ENCODE measurements around the gene RAB19. TPM values are rescaled to one million over a fixed set of nuclear protein-coding genes. Genes with fewer than 3 reads are reported as not detected.

Gene RAB19
- total RNA-seq, 1 donor from 2014 or later = 3.1 TPM

DNA sequence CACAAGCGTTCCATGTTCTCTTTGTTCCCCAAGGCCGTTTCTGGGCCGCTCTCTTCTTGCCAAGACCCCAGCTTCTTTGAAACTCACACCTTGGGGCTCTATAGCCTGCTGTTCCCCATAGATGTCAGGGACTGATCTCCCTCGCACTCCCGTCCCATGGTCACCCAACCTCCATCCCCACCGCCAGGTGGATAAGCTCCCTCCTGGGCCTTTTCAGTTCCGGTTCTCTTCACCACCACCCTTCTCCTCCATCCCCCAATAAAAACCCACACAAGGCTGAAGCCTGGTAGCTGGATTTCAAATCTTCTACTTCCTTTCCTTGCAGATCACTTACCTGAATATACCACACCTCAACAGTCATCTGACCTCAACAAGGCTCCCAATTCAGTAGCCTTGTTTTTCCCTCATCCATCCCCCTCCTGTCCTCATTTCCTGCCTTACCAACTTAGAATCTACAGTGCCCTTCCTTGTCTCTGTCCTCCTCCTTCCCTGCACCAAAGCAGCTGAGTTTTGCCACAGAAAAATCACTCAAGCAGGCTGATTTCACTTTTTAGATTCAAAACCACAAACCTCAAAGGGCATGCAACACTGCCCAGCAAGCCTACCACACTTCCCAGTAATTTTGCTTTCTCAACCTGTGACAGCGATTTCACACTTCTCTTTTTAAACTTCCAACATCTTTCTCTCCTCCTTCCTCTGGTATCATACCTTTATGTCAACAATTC is 13.2 kb upstream of the RAB19 start:
- H3K4me2 ChIP-seq = no peak overlapping the region
- H3K36me3 Mint-ChIP-seq = no peaks in the 10 kb centered on the region
- no peak for TF ChIP-seq EZH2phosphoT487 (IDR thresholded peaks at IDR 0.05)
- TF ChIP-seq, protein P1, sequence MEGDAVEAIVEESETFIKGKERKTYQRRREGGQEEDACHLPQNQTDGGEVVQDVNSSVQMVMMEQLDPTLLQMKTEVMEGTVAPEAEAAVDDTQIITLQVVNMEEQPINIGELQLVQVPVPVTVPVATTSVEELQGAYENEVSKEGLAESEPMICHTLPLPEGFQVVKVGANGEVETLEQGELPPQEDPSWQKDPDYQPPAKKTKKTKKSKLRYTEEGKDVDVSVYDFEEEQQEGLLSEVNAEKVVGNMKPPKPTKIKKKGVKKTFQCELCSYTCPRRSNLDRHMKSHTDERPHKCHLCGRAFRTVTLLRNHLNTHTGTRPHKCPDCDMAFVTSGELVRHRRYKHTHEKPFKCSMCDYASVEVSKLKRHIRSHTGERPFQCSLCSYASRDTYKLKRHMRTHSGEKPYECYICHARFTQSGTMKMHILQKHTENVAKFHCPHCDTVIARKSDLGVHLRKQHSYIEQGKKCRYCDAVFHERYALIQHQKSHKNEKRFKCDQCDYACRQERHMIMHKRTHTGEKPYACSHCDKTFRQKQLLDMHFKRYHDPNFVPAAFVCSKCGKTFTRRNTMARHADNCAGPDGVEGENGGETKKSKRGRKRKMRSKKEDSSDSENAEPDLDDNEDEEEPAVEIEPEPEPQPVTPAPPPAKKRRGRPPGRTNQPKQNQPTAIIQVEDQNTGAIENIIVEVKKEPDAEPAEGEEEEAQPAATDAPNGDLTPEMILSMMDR (IDR thresholded peaks at IDR 0.05) = no peak
- no peak for TF ChIP-seq EZH2 (IDR thresholded peaks at IDR 0.05)
- no peak overlapping the region for H3K9ac ChIP-seq
- H3K27me3 Mint-ChIP-seq (ENCODE audit: insufficient read depth, low read depth) = no peaks in the 10 kb centered on the region
- H3K27me3 ChIP-seq = no peaks in the 10 kb centered on the region
- no peak overlapping the region for H3K4me3 ChIP-seq
- H3K9me3 ChIP-seq (ENCODE audit: low read depth) = no peaks in the 10 kb centered on the region
- no peak overlapping the region for H3K4me3 Mint-ChIP-seq
- no peak overlapping the region for H3K27ac Mint-ChIP-seq
- DNase-seq (ENCODE audit: low spot score) = no peak
- peaks cover 92% of the 10 kb centered on the region for H3K79me2 ChIP-seq (ENCODE audit: low read depth)
- H3K4me1 ChIP-seq = no peaks in the 10 kb centered on the region
- peaks cover 58% of the 10 kb centered on the region for H4K20me1 ChIP-seq (ENCODE audit: low read depth)
- H3F3A ChIP-seq (ENCODE audit: low read depth) = peaks cover 15% of the 10 kb centered on the region
- H3K36me3 ChIP-seq = no peaks in the 10 kb centered on the region
- no peaks in the 10 kb centered on the region for H3K4me1 Mint-ChIP-seq
- H2AFZ ChIP-seq (replicated peaks) = no peak overlapping the region
- H3K9me3 Mint-ChIP-seq = no peaks in the 10 kb centered on the region
- H3K27ac ChIP-seq = no peak overlapping the region

DNA sequence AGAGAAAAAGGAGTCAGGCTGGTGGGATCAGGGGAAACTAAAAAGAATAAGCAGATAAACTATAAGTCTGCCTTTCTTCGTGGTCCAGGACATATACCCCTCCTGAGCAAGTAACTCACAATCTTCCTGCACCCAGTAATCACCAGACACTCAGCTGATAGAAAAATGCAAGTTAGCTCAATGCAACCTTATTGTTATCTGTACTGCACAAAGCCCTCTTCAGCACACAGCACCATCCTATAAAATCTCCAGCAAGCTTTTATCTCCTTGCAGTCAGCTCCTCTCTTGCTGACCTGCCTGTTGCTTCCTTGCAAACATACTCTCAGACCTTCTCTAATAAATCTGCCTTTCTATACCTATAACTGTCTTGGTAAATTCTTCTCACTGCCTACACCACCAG is 12.2 kb upstream of the RAB19 start:
- H3K27ac Mint-ChIP-seq = no peak overlapping the region
- no peaks in the 10 kb centered on the region for H3K27me3 ChIP-seq
- peaks cover 57% of the 10 kb centered on the region for H4K20me1 ChIP-seq (ENCODE audit: low read depth)
- H3K4me1 ChIP-seq = no peaks in the 10 kb centered on the region
- no peak overlapping the region for H2AFZ ChIP-seq (replicated peaks)
- H3K9ac ChIP-seq = no peak overlapping the region
- H3F3A ChIP-seq (ENCODE audit: low read depth) = peaks cover 12% of the 10 kb centered on the region
- H3K9me3 ChIP-seq (ENCODE audit: low read depth) = no peaks in the 10 kb centered on the region
- no peaks in the 10 kb centered on the region for H3K27me3 Mint-ChIP-seq (ENCODE audit: insufficient read depth, low read depth)
- no peak for DNase-seq (ENCODE audit: low spot score)
- no peak overlapping the region for H3K4me3 Mint-ChIP-seq
- no peak overlapping the region for H3K4me2 ChIP-seq
- H3K27ac ChIP-seq = no peak overlapping the region
- no peaks in the 10 kb centered on the region for H3K36me3 Mint-ChIP-seq
- H3K4me1 Mint-ChIP-seq = peaks cover 2% of the 10 kb centered on the region
- no peaks in the 10 kb centered on the region for H3K9me3 Mint-ChIP-seq
- peaks cover 93% of the 10 kb centered on the region for H3K79me2 ChIP-seq (ENCODE audit: low read depth)
- TF ChIP-seq EZH2 (IDR thresholded peaks at IDR 0.05) = no peak
- no peak for TF ChIP-seq EZH2phosphoT487 (IDR thresholded peaks at IDR 0.05)
- TF ChIP-seq, protein P1 (IDR thresholded peaks at IDR 0.05) = no peak
- H3K36me3 ChIP-seq = no peaks in the 10 kb centered on the region
- H3K4me3 ChIP-seq = no peak overlapping the region

DNA sequence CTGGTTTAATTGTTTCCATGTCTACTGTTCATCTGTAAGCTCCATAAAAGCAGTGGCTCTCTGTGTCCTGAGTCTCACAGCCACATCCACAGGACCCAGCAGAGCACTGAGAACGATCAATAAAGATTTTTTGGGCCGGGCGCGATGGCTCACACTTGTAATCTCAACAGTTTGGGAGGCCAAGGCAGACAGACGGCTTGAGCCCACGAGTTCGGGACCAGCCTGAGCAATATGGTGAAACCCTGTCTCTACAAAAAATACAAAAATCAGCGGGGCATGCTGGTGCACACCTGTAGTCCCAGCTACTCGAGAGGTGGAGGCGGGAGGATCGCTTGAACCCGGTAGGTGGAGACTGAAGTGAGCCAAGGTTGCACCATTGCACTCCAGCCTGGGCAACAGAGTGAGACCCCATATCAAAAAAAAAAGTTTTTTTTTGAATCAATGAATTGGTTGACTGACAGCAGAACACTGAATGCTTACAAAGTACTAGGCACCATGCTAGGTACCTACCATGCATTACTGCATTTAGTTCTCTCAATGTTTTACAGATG is 10.0 kb upstream of the RAB19 start:
- Histone ChIP-seq H3K4me2 (no peak overlapping the region), H3F3A (ENCODE audit: low read depth) (peaks cover 4% of the 10 kb centered on the region), H4K20me1 (ENCODE audit: low read depth) (peaks cover 46% of the 10 kb centered on the region), H3K9me3 (ENCODE audit: low read depth) (no peaks in the 10 kb centered on the region), H3K79me2 (ENCODE audit: low read depth) (peaks cover 87% of the 10 kb centered on the region), H3K27me3 (no peaks in the 10 kb centered on the region), H3K4me1 (no peaks in the 10 kb centered on the region), H2AFZ (replicated peaks) (no peak overlapping the region), H3K36me3 (no peaks in the 10 kb centered on the region), H3K4me3 (no peak overlapping the region), H3K9ac (no peak overlapping the region), H3K27ac (no peak overlapping the region)
- H3K27ac Mint-ChIP-seq = no peak overlapping the region
- no peaks in the 10 kb centered on the region for H3K9me3 Mint-ChIP-seq
- DNase-seq (ENCODE audit: low spot score) = no peak
- H3K27me3 Mint-ChIP-seq (ENCODE audit: insufficient read depth, low read depth) = no peaks in the 10 kb centered on the region
- no peaks in the 10 kb centered on the region for H3K36me3 Mint-ChIP-seq
- H3K4me1 Mint-ChIP-seq = peaks cover 9% of the 10 kb centered on the region
- no peak for TF ChIP-seq EZH2 (IDR thresholded peaks at IDR 0.05)
- TF ChIP-seq, protein P1 (IDR thresholded peaks at IDR 0.05) = no peak
- TF ChIP-seq EZH2phosphoT487 (IDR thresholded peaks at IDR 0.05) = no peak
- no peak overlapping the region for H3K4me3 Mint-ChIP-seq
